Activated naive CD4-positive, alpha-beta T cell treated with anti-CD3 and anti-CD28 coated beads, Interleukin-2, amount 50 U/mL, for 72 hours (primary cell): ENCODE results near the gene LRRC45. TPM values are rescaled to one million over a fixed set of nuclear protein-coding genes. Genes with fewer than 3 reads are reported as not detected.
A peak's percentile ranks its signal among the peaks of the same experiment; 100 is the strongest.

Experiments used
- ATAC-seq, 2 donors: fragments of 150-1000 bp; cut with Tn5 transposase; 2 replicates each; pipeline ENCODE4 v1.10.0; 2021; ENCODE audit warnings: mild to moderate bottlenecking in 2 of 2, moderate library complexity in 2 of 2
- DNase-seq, 2 donors: peaks; one replicate each; pipeline ENCODE4 v3.0.0; 2021 to 2022; ENCODE audit warnings: low spot score in 2 of 2
- H3K27ac Mint-ChIP-seq, 2 donors: one replicate each; pipeline ENCODE4 v1.8.0; 2022; ENCODE audit warnings: mild to moderate bottlenecking in 2 of 2, mixed read lengths in 2 of 2
- H3K36me3 Mint-ChIP-seq, 2 donors: one replicate each; pipeline ENCODE4 v1.8.0; 2022; ENCODE audit warnings: mixed read lengths in 2 of 2
- H3K9me3 Mint-ChIP-seq, 2 donors: one replicate each; pipeline ENCODE4 v1.8.0; 2022; ENCODE audit warnings: mixed read lengths in 2 of 2
- total RNA-seq, 2 donors: library from RNA; stranded (reverse); gene quantifications; one replicate each; pipeline ENCODE4 v1.2.3, GENCODE V29; 2022

Gene LRRC45
- total RNA-seq, 2 donors from 2014 or later: 16.7 TPM

DNA sequence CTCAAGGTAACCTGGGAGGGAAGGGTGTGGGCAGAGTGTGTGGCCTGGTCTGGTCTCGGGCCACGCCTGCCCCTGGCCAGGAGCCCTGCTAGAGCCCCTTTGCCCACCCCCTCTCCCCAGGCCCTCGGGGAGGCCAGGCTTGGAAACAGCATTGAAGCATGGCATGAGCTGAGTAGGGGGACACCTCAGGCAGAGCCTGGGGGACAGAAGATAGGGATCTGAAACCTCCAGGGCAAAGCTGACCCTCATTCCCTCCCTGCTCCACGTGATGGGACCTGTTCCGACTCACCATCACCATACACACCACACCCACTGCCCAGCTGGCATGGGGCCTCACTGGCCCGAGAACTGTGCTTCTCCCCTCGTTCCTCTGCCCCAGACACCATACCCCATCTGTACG lies 26.0 kb downstream of the LRRC45 start:
- Mint-ChIP-seq H3K9me3 (no peaks in the 10 kb centered on the region), H3K36me3 (no peaks in the 10 kb centered on the region), H3K27ac (no peak overlapping the region)
- no peak for ATAC-seq
- DNase-seq: no peak

DNA sequence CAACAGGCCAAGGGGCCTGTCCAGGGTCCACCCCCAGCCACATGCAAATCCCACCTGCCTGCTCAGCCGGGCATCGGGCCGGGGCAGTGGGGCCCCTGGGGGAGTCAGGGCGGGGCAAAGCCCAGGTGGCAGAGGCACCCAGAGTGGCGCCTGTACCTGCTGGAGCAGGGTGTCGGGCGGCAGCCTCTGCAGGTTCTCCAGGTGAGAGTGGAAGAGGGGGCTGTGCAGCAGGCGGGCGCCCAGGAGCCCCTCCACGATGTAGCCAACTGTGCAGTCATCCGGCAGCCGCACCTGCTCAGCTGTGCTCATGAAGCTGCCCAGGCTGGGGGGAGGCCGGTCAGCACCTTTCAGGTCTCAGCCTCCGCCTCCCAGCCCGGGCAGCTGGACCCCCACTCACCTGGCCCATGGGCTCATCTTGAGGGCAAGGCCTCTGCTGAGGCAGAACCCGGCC lies 26.4 kb downstream of the LRRC45 start:
- Mint-ChIP-seq H3K36me3 (no peaks in the 10 kb centered on the region), H3K9me3 (no peaks in the 10 kb centered on the region), H3K27ac (no peak overlapping the region)
- DNase-seq: no peak
- no peak for ATAC-seq

DNA sequence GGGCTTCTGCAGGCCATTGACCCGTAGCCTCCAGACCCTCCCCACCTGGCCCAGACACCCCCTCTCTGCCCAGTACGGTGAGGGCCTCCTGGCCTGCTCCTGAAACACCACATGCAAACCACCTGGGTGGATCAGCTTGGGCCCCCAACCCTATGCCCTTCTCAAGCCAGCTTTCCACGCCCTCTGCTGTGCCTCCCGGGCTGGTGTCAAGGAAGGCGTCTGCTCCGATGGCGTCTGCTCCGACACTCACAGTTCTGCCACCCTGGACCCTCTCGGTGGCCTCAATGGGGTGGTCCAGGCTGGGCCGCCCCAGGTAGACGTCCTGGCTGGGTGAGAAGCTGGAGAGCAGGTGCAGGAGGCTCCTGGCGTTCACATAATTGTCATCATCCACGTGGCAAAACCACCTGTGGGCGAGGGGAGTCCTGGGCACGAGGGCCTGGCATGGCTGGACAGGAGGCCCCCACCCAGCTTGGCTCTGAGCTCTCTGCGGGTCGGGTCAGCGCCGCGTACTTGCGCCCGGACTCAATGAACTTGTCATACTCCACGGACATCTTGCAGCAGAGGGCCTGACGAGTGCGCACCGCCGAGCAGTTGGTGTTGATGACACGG lies 27.2 kb downstream of the LRRC45 start:
- peak overlapping the region in 1 of 2 donors; percentile 83 for H3K27ac Mint-ChIP-seq
- DNase-seq (no peak), ATAC-seq (no peak)

DNA sequence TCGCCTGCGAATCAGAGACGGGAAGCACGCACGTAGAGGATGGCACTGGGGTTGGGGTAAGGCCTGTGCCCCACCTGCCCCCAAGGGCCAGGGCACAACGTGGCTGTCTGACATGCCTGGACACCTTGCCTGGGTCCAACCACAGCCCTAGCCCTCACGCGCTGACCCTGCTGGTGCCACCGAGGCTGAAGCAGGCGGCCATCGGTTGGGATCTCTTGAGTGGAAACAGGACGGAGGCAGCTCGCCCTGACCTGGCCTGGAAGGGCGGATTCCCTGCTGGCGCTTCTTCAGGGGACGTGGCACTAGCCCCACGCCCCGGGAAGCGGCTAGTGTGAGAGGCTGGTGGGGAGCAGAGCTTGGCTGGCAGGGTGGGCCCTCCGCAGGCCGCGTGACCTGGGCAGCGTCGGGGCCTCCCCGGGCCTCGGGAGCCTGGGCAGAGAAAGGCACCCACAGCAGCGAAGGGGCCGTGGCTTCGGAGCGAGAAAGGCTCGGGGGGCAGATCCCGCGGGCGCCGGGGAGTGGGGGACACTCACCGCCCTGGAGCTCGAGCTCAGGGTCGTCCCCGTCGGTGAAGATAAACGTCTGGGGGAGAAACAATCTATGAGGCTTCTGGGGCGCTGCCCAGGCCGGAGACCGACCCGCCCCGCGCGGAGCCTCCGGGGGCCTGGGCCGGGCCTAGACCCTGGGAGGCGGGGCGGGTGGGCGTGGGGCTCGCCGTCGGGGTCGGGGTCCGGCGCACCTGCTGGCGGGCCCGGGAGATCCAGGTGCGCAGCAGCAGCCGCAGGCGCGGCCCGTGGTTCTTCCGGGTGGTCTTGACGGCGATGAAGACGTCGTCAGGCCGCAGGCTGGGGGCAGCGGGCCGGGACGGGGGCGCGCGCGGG lies 27.9 kb downstream of the LRRC45 start:
- peak; percentile 11 to 31 for ATAC-seq
- no peaks in the 10 kb centered on the region for H3K36me3 Mint-ChIP-seq
- DNase-seq: no peak
- peak overlapping the region; percentile 83 to 90 for H3K27ac Mint-ChIP-seq
- no peaks in the 10 kb centered on the region for H3K9me3 Mint-ChIP-seq

More for the DNA sequence above, 27.2 kb downstream of the LRRC45 start:
- no peaks in the 10 kb centered on the region for H3K36me3 Mint-ChIP-seq
- no peaks in the 10 kb centered on the region for H3K9me3 Mint-ChIP-seq

DNA sequence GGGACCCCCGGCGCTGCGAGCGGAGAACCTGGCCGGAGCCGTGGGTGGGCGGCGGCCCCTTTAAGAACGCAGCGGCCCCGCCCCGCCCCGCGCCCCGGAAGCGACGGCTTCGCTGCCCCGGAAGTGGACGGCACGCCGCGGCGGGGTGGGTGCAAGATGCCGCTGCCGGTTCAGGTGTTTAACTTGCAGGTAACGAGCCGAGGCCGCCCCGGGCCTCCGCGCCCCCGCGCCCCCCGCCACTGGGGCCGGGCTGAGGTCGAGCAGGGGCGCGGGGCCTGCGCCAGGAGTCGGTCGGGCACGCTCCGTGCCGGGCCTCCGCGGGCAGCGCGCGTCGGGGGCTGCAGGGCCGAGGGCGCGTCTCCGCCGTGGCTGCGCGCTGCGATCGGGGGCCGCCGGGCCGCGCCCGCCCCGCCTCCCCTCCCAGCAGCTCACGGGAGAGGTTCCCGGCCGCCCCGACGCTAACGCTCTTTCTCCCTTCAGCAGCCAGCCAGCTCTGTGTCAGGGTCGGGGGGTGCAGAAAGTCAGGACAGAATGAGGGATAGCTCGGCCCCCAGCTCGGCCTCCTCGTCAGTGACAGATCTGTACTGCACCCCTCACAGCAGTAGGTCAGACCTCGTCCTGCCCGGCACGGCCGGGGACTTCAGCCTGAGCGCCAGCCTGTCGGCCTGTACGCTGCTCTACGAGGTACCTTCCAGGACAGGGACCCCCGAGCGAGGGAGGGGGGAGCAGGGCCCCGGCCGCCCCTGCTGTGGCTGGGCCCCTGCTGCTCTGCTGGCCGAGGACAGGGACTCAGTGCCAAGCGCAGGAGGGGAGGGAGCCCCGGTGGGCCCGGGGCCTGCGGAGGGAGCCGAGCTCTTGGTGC lies 28.9 kb downstream of the LRRC45 start, which contains the start of the genes GPS1 and RFNG:
Gene GPS1 (plus strand): TSS at position 123 of the 862 bp plus-strand sequence. CDS start 34 bp downstream, at position 157.
Gene RFNG (minus strand): TSS at position 36 of the 862 bp plus-strand sequence. CDS start 45 bp downstream, outside the sequence.
- peak; percentile 88 to 89 for ATAC-seq

DNA sequence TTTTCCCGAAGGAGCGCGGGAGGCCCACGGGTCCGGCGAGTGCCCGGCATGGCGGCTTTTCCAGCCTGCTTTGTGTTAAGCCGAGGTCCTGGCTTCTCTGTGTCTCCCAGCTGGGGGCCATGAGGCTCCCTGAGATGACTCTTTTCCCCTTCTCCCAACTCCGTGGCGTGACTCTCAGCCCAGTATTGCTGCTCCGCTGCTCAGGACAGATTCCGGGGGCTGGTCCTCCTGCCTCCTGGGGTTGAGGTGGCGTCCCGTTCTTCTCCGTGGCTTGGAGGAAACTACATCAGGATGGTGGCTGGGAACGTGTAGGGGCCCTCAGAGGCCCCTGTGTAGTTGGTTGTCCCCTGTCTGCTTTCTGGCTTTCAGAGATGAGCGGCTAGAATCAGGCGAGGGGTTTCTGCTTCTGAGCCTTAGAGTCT lies 29.5 kb downstream of the LRRC45 start:
- DNase-seq: no peak
- Mint-ChIP-seq H3K36me3 (no peaks in the 10 kb centered on the region), H3K9me3 (no peaks in the 10 kb centered on the region), H3K27ac (peak overlapping the region; percentile 51 to 55)
- ATAC-seq: no peak

More for the DNA sequence above, 28.9 kb downstream of the LRRC45 start, which contains the start of the genes GPS1 and RFNG:
- no peaks in the 10 kb centered on the region for H3K9me3 Mint-ChIP-seq
- H3K27ac Mint-ChIP-seq: peak within 1 kb of the TSS; percentile 83 to 90
- peak in 1 of 2 donors; percentile 87 for DNase-seq
- no peaks in the 10 kb centered on the region for H3K36me3 Mint-ChIP-seq

DNA sequence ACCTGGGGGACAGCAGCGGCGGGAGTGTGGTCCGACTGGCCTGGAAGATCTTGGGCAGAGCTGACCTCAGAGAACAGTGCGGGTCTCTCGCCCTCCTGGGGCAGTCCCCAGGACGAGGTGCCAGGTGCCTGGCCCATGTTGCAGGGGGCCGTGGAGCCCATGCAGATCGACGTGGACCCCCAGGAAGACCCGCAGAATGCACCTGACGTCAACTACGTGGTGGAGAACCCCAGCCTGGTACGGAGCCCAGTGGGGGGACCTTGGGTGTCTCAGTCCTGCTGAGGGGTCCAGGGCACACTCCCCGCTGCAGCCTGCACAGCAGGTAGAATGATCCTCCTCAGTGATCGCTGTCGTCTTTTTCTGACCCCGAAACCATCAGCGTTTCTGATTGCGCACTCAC lies 30.0 kb downstream of the LRRC45 start:
- DNase-seq: no peak
- Mint-ChIP-seq H3K27ac (peak overlapping the region in 1 of 2 donors; percentile 51), H3K9me3 (no peaks in the 10 kb centered on the region), H3K36me3 (no peaks in the 10 kb centered on the region)
- no peak for ATAC-seq

DNA sequence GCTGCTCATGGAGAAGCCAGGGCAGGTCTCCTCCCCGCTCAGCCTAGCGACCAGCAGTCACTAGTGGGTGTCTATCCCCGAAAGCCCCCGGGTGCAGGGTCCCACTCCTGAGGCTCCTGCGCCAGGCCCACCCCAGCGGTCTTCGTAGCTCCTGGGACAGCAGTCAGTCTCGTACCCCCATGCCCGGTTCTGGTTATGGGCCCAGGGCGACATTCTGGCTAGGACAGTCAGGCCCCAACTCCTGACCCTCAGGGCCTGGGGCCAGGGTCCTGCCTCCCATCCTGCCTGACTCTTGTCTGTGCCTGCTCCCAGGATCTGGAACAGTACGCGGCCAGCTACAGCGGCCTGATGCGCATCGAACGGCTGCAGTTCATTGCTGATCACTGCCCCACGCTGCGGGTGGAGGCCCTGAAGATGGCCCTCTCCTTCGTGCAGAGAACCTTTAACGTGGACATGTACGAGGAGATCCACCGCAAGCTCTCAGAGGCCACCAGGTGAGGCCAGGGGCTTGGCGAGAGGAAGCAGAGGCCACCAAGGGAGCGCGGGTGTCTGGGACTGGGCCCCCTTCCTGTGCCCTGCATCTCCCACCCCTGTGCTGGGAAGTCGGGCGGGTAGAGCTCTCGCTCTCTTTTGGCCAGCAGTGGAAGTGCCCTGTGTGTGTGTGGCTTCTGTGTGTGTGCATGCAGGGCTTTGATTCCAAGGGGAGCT lies 30.6 kb downstream of the LRRC45 start:
- Mint-ChIP-seq H3K36me3 (no peaks in the 10 kb centered on the region), H3K9me3 (no peaks in the 10 kb centered on the region), H3K27ac (peak overlapping the region in 1 of 2 donors; percentile 51)
- no peak for ATAC-seq
- no peak for DNase-seq

DNA sequence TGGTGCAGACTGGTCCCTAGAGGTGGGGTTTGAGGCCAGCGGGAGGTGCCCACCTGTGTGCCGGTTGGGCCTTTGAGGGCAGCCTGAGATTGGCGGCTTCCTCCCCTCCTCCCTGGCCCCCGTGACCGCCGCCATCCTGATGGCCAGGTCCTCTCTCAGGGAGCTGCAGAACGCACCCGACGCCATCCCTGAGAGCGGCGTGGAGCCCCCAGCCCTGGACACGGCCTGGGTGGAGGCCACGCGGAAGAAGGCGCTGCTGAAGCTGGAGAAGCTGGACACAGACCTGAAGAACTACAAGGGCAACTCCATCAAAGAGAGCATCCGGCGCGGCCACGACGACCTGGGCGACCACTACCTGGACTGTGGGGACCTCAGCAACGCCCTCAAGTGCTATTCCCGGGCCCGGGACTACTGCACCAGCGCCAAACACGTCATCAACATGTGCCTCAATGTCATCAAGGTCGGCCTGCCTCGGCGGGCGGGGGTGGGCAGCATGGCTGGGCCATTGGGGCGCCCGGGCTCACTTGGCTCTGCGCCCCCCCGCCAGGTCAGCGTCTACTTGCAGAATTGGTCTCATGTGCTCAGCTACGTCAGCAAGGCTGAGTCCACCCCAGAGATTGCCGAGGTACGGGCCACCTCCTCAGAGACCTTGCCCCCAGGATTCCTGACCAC lies 31.4 kb downstream of the LRRC45 start:
- no peak for DNase-seq
- peak overlapping the region in 1 of 2 donors; percentile 90 for H3K27ac Mint-ChIP-seq

DNA sequence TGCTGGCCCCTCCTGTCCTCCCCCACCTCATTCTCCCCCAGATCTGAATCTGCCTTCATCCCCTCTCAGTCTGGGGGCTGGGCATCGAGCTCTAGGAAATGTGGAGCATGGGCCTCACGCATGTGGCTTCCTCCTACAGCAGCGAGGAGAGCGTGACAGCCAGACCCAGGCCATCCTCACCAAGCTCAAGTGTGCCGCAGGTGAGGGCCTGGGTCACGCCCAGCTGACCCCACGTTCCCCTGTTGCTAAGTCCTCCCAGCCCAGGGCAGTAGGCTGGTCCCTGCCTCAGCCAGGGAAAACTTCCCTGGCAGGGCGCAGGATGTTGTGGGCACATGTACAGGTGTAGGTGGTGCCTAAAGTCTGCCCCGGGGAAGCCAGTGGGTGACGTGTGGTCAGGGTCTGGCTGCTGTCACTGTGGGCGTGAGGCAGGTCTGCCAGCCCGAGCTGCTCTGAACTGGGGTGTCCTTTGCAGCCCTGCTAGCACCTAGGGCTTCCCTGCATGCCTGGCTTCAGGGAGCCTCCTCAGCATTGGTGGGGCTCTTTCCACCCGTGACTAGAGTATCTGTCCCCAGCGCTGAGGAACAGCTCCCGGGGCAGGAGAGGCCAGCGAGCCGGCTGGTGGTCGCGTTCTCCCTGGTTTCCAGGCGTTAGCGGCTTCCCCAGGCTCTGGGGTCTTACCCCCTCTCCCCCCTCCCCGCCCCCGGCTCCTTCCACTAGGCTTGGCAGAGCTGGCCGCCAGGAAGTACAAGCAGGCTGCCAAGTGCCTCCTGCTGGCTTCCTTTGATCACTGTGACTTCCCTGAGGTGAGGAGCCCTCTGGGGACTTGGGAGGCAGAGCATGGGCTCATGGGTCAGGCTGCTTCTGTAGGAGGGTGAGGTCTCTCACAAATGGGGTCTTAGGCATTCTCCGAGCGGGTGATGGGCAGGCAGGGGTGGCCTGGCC lies 32.2 kb downstream of the LRRC45 start:
- Mint-ChIP-seq H3K27ac (peak overlapping the region in 1 of 2 donors; percentile 90), H3K9me3 (no peaks in the 10 kb centered on the region), H3K36me3 (no peaks in the 10 kb centered on the region)
- DNase-seq: no peak
- no peak for ATAC-seq

More for the DNA sequence above, 31.4 kb downstream of the LRRC45 start:
- no peak for ATAC-seq
- no peaks in the 10 kb centered on the region for H3K9me3 Mint-ChIP-seq
- H3K36me3 Mint-ChIP-seq: no peaks in the 10 kb centered on the region

DNA sequence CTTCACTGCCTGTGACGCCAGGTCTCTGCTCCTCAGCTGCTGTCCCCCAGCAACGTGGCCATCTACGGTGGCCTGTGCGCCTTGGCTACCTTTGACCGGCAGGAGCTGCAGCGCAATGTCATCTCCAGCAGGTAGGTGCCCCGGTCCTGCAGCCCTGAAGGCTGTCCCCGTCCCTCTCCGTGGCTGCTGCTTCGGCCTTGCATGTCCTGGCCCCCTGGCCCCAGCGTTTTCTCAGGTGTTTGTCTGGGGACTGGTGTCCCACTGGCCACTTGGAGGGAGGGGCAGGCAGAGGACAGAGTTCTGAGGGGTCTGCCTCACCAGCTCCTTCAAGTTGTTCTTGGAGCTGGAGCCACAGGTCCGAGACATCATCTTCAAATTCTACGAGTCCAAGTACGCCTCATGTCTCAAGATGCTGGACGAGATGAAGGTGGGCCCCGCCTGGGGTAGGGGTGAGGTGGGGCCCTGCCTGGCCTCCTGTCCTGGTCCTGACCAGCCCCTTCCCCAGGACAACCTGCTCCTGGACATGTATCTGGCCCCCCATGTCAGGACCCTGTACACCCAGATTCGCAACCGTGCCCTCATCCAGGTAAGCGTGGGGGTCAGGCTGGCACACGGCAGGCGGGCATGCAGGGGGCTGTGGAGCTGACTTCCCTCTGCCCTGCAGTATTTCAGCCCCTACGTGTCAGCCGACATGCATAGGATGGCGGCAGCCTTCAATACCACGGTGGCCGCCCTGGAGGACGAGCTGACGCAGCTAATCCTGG lies 33.0 kb downstream of the LRRC45 start:
- ATAC-seq (no peak), DNase-seq (no peak)
- H3K9me3 Mint-ChIP-seq: no peaks in the 10 kb centered on the region
- no peak overlapping the region for H3K27ac Mint-ChIP-seq
- no peaks in the 10 kb centered on the region for H3K36me3 Mint-ChIP-seq

DNA sequence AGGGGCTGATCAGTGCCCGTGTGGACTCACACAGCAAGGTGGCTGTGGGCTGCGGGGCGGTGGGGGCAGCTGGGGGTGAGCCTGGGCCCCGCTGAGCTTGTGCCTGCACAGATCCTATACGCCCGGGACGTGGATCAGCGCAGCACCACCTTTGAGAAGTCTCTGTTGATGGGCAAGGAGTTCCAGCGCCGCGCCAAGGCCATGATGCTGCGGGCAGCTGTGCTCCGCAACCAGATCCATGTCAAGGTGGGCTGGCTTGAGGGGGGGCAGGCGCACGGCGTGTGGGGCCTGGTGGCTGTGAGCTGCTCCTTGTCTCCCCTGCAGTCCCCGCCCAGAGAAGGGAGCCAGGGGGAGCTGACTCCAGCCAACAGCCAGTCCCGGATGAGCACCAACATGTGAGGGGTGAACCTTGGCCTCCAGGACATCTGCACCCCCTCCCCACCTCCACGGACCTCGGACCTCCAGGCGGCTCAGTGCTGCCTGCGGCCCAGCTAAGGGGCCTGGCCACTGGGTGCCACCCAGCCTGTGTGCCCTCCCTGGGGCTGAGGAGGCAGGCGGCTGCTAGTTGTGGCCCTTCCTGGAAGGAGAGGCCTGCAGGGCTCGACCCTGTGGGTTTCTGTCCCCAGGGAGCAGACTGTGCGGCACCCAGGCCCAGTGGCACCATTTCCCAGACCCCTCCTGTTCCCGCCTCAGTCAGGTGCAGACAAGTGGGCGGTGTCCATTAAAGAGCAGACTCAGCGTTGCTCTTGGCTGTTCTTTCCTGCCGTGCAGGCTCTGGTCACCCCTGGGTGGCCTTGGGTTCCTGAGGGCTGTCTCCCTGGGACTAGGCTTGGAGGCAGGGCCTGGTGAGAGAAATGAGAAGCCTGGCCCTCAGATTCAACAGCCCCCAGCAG lies 33.9 kb downstream of the LRRC45 start:
- H3K36me3 Mint-ChIP-seq: no peaks in the 10 kb centered on the region
- H3K9me3 Mint-ChIP-seq: no peaks in the 10 kb centered on the region
- ATAC-seq (no peak), DNase-seq (no peak)
- H3K27ac Mint-ChIP-seq: peak overlapping the region in 1 of 2 donors; percentile 15

DNA sequence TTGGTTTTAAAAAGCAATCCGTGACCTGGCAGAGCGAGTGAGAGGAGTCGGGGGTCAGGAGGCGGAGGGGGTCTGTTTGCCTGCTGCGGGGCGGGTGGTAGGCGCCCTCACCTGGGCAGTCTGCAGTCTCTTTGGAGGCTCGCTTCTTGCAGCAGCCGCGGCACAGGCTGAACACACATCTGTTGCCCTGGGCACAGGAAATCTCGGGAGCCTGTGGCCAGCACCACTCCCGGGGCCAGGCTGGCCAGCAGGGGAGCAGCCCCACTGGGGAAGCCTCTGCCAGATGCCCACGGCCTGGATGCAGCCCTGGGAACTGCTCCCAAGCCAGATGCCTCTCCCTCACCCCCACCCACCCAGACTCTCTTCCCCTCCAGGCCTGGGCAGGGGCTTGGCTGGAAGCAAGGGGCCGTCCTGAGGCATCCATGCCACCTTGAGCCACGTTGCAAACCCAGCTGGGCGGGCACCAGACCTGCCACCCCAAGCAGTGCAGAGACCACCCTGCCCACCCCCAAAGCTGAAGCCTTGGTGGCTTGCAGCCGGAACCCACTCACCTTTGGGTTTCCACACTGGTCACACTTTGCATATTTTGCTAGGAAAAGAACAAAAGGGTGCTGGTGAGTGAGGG lies 35.2 kb downstream of the LRRC45 start:
- DNase-seq (no peak), ATAC-seq (no peak)
- H3K27ac Mint-ChIP-seq: no peak overlapping the region
- H3K9me3 Mint-ChIP-seq: no peaks in the 10 kb centered on the region
- H3K36me3 Mint-ChIP-seq: no peaks in the 10 kb centered on the region
